DND-41 (cell line): ENCODE measurements around the gene OR6S1.
"Not testable (repeated sequence)": the region's sequence is repeated elsewhere in the genome, so short reads cannot be mapped to it uniquely, and the experiment has no call there.

Experiments
- CTCF ChIP-seq: IDR thresholded peaks from 2 replicates; pipeline ENCODE4 v1.5.1; 2012; ENCODE audit warnings: borderline replicate concordance, low read length, moderate library complexity, mild to moderate bottlenecking; ENCODE audit not compliant: poor library complexity, severe bottlenecking; ENCODE audit errors: extremely low read depth
- EZH2 ChIP-seq: IDR thresholded peaks from 3 replicates; pipeline ENCODE4 v1.6.1; 2012; ENCODE audit warnings: borderline replicate concordance, low read depth, mild to moderate bottlenecking, moderate library complexity, low read length, inconsistent platforms; ENCODE audit not compliant: severe bottlenecking

GRCh38 chr14:20619688-20620087 lies 21.8 kb downstream of the OR6S1 start:
- not testable (repeated sequence) for TF ChIP-seq CTCF, EZH2
